Liver (tissue), 3 donors: ENCODE results near the gene GIMAP2.

Source experiments
- CTCF ChIP-seq: fragments of 150-350 bp; IDR thresholded peaks from 2 replicates; pipeline ENCODE4 v1.5.1; 2017; ENCODE audit warnings: improper control_type of control experiment, low read depth, low read length; ENCODE audit not compliant: missing input control
- MAX ChIP-seq: IDR thresholded peaks from 2 replicates; pipeline ENCODE4 v1.6.1; 2016; ENCODE audit warnings: antibody characterized with exemption
- SP1 ChIP-seq: IDR thresholded peaks from 2 replicates; pipeline ENCODE4 v1.6.1; 2018; ENCODE audit warnings: antibody characterized with exemption, mild to moderate bottlenecking
- donor health status: healthy.
- donor health status: healthy.

GRCh38 chr7:150688630-150689029 is 3.1 kb downstream of the GIMAP2 start:
- no peak for TF ChIP-seq SP1
- TF ChIP-seq CTCF = no peak
- TF ChIP-seq MAX = no peak
